COLO668 (cell line): ENCODE results near the gene TSPAN9.

ENCODE experiments used
- DNase-seq: peaks from one replicate; lab custom pipeline; 2025; ENCODE audit not compliant: unreplicated experiment; lab: John Stamatoyannopoulos, UW

The TSPAN9 gene

GRCh38 chr12:3138941-3139511, 61.8 kb downstream of the TSPAN9 start:
- no peak for DNase-seq

GRCh38 chr12:3139760-3140159, 62.6 kb downstream of the TSPAN9 start:
- DNase-seq, result no peak

GRCh38 chr12:3140284-3140683, 63.1 kb downstream of the TSPAN9 start:
- DNase-seq, result no peak

GRCh38 chr12:3141339-3142321, 64.5 kb downstream of the TSPAN9 start:
- peak; percentile 1 for DNase-seq

GRCh38 chr12:3142386-3142785, 65.2 kb downstream of the TSPAN9 start:
- DNase-seq, result no peak

GRCh38 chr12:3144495-3144894, 67.3 kb downstream of the TSPAN9 start:
- DNase-seq, result no peak

GRCh38 chr12:3145033-3145432, 67.9 kb downstream of the TSPAN9 start:
- DNase-seq, result no peak

- DNase-seq, result no peak
Observed at GRCh38 chr12:3145546-3146310, 68.5 kb downstream of the TSPAN9 start.

- DNase-seq, result no peak
Observed at GRCh38 chr12:3147260-3147659, 70.1 kb downstream of the TSPAN9 start.

- DNase-seq, result no peak
Observed at GRCh38 chr12:3148366-3149000, 71.3 kb downstream of the TSPAN9 start.

- no peak for DNase-seq
Observed at GRCh38 chr12:3149515-3150307, 72.5 kb downstream of the TSPAN9 start.

GRCh38 chr12:3150308-3150670, 73.1 kb downstream of the TSPAN9 start:
- DNase-seq, result no peak

GRCh38 chr12:3150931-3151835, 74.0 kb downstream of the TSPAN9 start:
- no peak for DNase-seq

- no peak for DNase-seq
Observed at GRCh38 chr12:3152011-3152511, 74.9 kb downstream of the TSPAN9 start.

GRCh38 chr12:3152892-3153291, 75.7 kb downstream of the TSPAN9 start:
- DNase-seq, result no peak

GRCh38 chr12:3154006-3154405, 76.8 kb downstream of the TSPAN9 start:
- DNase-seq, result no peak

GRCh38 chr12:3155702-3156370, 78.7 kb downstream of the TSPAN9 start:
- no peak for DNase-seq

GRCh38 chr12:3157581-3158323, 80.6 kb downstream of the TSPAN9 start:
- no peak for DNase-seq
